ENCODE results near the gene RBM4.

The RBM4 gene

GRCh38 chr11:66687831-66688281, 49.4 kb downstream of the RBM4 start:
- peak in 1 of 58 donors; percentile 14 for DNase-seq

GRCh38 chr11:66688561-66689534, 50.3 kb downstream of the RBM4 start:
- DNase-seq: no peak

- DNase-seq: no peak
Observed at GRCh38 chr11:66689661-66690590, 51.4 kb downstream of the RBM4 start.

- no peak for DNase-seq
Observed at GRCh38 chr11:66691311-66691980, 52.9 kb downstream of the RBM4 start.

- DNase-seq: no peak
Observed at GRCh38 chr11:66692446-66692845, 53.9 kb downstream of the RBM4 start.

- DNase-seq: no peak
Observed at GRCh38 chr11:66692871-66693331, 54.4 kb downstream of the RBM4 start.

GRCh38 chr11:66693356-66694055, 55.0 kb downstream of the RBM4 start:
- no peak for DNase-seq

GRCh38 chr11:66694056-66694410, 55.5 kb downstream of the RBM4 start:
- no peak for DNase-seq

GRCh38 chr11:66694732-66695207, 56.3 kb downstream of the RBM4 start:
- peak in 55 of 58 donors; percentile 11 to 88 (median 65) for DNase-seq
